GM19324 (cell line): Measurements from ENCODE around the gene TUBGCP6.
A peak's percentile ranks its signal among the peaks of the same experiment; 100 is the strongest.

Experiments used
- ATAC-seq: cut with Tn5 transposase; IDR thresholded peaks from one replicate; pipeline ENCODE4 v1.9.1; 2021; ENCODE audit warnings: mild to moderate bottlenecking, moderate library complexity; ENCODE audit not compliant: unreplicated experiment, low FRiP score

TUBGCP6 gene

DNA sequence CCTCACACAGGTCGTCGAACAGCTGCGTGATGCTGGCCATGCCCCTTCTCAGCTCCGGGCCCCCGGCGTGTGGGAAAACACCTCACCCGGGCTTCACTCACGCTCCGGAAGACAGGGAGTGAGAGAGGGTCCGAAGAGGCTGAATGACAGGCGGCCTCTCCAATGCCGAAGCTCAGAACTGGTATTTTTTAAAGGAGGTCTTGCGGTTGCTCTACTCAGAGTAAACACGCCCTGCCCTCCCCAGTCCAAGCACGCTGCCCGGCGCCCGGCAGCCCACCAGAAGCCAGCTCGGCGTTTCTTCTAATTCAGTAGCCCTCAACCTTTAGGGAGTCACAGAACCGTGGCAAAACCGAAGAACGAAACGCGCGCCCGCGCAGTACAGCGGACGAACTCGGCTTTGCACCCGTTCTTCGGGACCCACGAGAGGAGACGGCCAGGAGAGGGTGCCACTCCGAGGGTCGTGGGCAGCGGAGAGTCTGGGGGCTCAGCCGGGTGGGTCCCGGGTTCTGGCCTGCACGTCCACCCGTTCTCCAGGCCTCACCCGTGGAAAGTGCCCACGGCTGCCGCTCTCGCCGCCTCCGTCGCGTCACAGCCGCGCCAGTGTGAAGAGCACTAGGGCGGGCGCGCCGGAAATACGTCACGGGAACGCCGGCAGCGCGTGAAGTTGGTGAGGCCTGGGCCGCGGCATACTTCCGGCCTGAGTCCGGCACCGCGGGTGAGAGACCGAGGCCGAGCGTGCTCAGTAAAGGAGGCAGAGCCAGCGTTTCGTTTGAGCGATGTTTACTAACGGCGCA lies at the start of gene TUBGCP6:
TSS of gene TUBGCP6 (minus strand) at position 604 of the 794 bp plus-strand sequence. CDS start at position 40, 564 bp downstream.
- ATAC-seq = peak; percentile 78

- no peak for ATAC-seq
These were observed 49.5 kb upstream of the TUBGCP6 start for GRCh38 chr22:50294319-50294656.

DNA sequence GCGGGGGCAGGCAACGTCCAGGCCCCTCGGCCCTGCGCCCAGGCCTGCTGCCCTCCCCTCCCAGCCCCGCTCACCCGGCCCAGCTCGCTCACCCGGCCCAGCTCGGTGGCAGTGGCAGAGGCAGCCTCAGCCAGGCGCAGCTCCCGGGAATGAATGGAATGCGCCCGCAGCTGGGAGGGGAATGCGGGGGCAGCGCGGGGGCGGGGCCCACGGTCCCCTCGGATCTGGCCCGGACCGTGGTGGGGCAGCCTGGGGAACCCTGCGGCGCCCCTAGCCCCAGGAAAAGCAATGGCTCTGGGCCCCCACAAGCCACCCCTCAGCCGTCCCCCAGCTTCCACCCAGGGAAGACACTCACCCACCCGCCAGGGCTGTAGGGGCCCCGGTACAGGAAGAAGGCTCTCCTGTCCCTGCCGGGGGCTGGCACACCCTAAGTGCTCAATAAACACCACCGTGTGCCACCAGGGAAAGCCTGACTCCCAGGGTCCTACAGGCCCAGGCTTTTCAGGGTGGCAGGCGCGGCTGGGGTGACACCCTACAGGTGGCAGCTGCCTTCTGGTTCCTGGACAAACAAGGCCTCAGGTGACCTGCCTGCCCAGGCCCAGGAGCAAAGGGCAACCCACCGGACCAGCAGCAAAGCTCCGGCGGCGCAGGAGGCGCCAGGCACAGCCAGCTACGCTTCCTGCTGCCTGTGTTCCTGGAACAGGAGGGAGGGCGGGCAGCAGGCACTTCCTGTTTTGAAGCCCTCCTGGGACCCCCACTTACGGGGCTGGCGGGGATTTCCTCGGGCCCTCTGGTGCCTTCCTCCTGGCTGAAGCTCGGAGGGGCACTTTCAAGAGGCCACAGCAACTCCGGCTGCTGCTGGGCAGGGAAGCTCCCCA lies 48.9 kb upstream of the TUBGCP6 start:
- ATAC-seq = no peak

DNA sequence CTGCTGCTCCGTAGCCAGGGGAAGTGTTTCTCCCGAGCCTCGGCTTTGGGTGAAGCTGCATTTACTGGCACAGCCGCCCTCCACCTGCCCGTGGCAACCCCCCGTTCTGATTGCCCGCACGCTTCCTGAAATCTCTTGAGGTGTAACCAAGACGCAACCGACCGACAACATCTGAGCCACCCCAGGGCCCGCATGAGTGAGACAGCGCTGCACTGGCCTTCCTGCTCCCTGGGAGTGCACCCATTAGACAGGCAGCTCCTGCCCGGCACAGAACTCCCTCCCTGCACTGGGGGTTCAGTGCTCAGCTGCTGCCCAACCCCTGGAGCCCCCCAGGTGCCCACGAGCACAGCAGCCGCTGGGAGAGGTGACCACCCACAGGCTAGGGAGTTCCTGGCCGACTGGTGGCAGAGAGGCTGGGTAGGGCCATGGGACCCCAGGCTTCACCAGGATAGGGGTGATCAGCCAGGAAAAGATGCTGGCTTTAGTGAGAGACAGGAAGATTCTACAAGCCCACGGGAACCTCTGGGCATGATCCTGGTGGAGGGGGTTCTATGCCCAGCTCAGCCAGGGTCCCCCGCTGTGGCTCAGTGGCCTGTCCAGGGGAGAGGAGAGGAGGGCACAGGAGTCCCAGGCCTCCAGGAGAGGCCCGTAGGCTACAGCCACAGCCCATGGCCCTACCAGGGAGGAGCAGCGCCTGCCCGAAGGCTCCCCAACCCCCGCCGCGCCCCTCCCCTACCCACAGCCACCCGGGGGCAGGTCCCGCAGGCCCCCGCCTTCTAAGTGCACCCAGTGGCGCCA lies 48.0 kb upstream of the TUBGCP6 start:
- ATAC-seq = no peak

DNA sequence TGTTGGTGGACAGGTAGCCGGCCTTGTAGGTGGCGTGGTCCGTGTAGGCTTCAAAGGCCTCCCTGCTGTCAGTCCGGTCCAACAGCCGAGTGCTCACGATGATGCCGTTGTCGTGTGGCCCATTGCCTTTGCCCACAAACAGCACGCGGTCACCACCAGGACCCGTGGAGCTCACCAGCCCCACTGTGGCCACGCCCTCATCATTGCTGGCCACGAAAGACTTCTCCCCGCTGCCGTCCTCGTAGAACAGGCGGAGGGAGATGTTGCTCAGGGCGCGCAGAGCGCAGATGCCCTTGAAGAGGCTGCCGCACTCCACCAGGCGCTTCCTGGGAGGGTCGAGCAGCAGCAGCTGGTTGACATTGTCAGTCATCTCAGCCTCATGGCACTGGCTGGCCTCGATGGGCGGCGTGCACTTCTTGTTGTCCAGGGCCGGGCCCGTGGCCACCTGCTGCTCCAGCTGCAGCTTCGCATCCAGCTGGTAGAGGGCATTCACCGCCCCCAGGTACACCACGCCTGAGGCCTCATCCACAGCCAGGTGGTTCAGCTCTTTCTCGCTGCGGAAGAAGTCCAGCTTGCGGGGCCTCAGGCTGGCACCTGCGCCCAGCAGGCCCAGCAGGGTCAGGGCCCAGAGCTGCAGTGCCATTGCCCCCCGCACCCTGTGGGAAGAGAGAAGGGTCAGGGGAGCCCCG lies 45.3 kb upstream of the TUBGCP6 start:
- ATAC-seq = no peak

- no peak for ATAC-seq
These were observed 44.5 kb upstream of the TUBGCP6 start for GRCh38 chr22:50289151-50289941.

DNA sequence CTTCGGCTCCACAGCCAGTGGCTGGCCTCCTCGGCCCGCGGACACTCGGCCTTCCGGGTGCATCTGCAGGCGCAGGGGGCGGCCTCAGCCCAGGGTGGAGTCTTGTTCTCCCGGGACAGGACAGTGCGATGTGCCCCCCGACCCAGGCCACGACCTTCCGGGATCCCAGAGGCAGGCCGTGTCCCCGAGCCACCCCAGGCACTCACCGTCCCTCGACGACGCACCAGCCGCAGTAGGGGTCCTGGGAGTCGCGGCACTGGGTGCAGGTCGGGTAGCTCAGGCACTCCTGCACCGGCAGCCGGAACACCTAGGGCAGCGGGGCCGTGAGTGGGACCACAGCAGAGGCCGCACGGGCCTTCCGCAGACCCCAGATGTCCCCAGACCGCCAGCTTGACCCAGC lies 42.9 kb upstream of the TUBGCP6 start:
- ATAC-seq = no peak

DNA sequence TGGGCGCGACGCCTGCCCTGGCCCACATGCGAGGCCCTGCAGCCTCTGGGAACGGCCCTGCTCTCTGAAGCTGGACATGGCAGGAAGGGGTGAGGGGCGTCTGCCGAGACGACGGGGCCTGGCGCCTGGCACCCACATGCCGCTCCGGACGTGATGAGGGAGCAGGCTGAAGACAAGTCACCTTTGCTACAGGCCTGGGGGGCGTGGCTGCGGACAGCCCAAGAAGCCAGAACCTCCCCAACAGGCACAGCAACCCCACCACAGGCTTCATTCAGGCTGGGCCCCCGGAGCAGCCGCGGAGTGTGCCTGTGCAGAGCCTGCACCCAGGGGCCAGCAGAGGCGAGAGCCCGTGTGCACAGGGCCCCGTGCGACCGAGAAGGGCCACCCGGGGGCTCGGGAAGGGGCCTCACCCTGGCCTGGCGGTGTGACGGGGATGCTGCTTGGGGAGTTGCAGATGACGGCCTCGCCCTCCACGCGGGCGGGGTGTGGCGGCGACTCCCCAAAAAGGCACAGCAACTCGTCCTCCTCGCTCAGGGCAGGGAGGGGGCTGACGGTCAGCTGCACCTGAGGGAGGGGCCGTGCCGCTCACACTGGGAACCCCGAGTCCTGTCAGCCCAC lies 42.0 kb upstream of the TUBGCP6 start:
- ATAC-seq = no peak

DNA sequence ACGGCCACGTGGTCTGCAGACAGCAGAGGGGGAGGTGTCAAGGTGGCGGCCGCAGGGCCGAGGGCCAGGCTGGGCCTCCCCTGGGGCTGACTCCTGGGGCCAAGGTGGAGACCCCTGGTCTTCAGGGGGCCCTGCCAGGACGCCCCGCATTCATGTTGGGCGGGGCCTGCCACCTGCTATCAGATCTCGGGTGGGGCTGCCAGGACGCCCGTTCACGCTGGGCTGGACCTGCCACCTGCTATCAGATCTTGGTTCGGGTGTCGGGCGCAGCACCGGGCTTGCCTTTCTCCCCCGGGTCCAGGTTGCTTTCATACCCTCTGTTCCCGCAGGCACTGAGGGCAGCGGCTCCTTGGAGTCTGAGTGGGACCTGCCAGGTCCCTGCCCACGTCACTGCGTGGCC lies 41.5 kb upstream of the TUBGCP6 start:
- no peak for ATAC-seq

DNA sequence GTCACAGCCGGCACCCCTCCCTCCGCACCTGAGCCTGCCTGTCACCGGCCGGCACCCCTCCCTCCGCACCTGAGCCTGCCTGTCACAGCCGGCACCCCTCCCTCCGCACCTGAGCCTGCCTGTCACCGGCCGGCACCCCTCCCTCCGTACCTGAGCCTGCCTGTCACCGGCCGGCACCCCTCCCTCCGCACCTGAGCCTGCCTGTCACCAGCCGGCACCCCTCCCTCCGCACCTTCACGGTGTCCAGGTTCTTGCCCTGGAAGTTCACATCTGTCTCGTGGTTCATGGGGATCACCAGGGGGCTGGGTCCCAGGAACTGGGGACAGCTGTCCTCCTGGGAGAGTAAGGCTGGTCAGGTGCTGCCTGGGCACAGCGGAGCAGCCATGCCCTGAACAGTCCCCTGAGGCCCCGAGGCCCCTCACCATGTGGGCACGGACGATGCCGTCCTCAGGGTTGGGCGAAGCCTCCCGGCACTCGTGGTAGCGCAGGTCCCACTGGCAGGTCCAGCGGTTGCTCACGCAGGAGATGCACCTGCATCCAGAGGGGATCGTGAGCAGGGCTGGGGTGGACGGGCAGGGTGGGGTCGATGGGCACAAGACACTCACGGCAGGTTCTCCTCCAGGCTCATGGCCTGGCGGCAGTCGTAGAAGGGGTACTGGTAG lies 40.9 kb upstream of the TUBGCP6 start:
- no peak for ATAC-seq

GRCh38 chr22:50284479-50284878 lies 39.7 kb upstream of the TUBGCP6 start:
- ATAC-seq = no peak

DNA sequence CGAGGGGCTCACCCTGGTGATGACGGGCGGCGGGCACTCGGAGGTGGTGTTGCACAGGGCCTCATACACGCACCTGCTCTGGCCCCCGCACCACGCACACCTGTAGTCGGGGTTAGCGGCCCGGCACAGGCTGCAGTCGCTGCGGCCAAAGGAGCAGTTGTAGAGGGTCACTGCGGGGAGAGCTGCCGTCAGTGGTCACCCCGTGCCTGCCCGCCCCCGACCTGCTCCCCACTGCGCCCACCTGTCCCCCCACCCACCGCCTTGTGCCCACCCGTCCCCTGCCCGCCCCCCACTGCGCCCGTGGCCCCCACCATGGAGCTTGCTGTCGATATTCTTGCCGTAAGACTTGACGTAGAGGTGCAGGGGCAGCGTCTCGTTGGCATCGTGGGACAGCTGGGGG lies 39.0 kb upstream of the TUBGCP6 start:
- ATAC-seq = no peak

GRCh38 chr22:50282361-50283155 lies 37.7 kb upstream of the TUBGCP6 start:
- no peak for ATAC-seq

GRCh38 chr22:50281957-50282356 lies 37.1 kb upstream of the TUBGCP6 start:
- no peak for ATAC-seq

- ATAC-seq = no peak
These were observed 36.5 kb upstream of the TUBGCP6 start for GRCh38 chr22:50281384-50281760.

DNA sequence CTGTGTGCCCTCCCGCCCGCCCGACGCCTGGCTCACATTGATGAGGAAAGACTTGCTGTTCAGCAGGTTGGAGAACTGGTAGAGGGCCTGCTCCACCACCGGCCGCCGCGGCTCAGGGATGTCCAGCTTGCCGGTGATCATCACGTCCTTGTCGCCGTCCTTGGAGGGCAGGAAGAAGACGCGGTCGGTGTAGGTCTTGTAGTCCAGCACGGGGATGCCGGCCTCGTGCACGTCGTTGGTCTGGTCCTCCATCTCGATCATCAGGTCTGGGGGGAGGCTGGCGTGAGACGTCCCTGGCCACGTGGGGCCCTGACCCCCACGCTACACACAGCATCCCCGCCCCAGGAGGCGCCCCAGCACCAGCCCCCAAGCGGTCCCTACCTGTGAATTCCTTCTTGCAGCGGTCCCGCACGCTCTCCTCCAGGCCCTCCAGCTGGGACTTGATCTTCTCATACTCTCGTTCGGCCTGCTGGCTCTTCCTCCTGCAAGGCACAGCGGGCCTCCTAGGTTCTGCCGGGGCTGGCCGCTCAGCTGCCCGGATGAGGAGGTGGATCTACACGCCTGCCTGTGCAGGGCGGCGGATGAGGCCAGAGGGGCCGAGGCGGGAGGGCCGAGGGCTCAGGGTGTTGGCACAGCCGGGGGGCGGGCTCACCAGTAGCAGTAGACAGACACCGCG lies 36.0 kb upstream of the TUBGCP6 start:
- ATAC-seq = no peak

GRCh38 chr22:50280022-50280707 lies 35.3 kb upstream of the TUBGCP6 start:
- no peak for ATAC-seq
